ENCODE data around the gene CBLB.
"Not testable (repeated sequence)": the region's sequence is repeated elsewhere in the genome, so short reads cannot be mapped to it uniquely, and the experiment has no call there.

Gene CBLB

GRCh38 chr3:105762749-105763658 is 105.8 kb downstream of the CBLB start:
- H3K4me3 ChIP-seq (ENCODE audit: control insufficient read depth in 1 of 7, extremely low read depth in 1 of 7, insufficient read depth in 4 of 7, low read depth in 2 of 7, low read length in 6 of 7) = no peak overlapping the region
- no peaks in the 10 kb centered on the region for H3K27me3 ChIP-seq (replicated peaks in 2 of 5; ENCODE audit: control insufficient read depth in 4 of 5, insufficient read depth in 5 of 5, low read length in 4 of 5)
- H3K27ac ChIP-seq (ENCODE audit: insufficient read depth in 1 of 2, low read depth in 1 of 2, low read length in 2 of 2, poor library complexity in 1 of 2, severe bottlenecking in 2 of 2) = no peak overlapping the region
- DNase-seq = no peak
- WGBS (ENCODE audit: insufficient coverage) = 98% methylated on average over 11 of the region's 13 CpGs
- H3K36me3 ChIP-seq (ENCODE audit: control insufficient read depth in 4 of 4, insufficient read depth in 4 of 4, low read length in 3 of 4) = peaks cover 5 to 34% (median 16%) of the 10 kb centered on the region in 4 experiments
- CTCF ChIA-PET = no interaction called here
- H3K4me1 ChIP-seq (ENCODE audit: control extremely low read depth in 1 of 4, control insufficient read depth in 4 of 4, insufficient read depth in 4 of 4, low read length in 3 of 4) = peaks cover 7 to 22% (median 14%) of the 10 kb centered on the region in 4 experiments
- POLR2A ChIA-PET = no interaction called here
- H3K9me3 ChIP-seq (ENCODE audit: control extremely low read depth in 1 of 5, control insufficient read depth in 4 of 5, insufficient read depth in 2 of 5, low read depth in 1 of 5, low read length in 4 of 5) = peaks cover 0 to 26% (median 9%) of the 10 kb centered on the region in 5 experiments

- H3K27me3 ChIP-seq (replicated peaks in 2 of 5; ENCODE audit: control insufficient read depth in 4 of 5, insufficient read depth in 5 of 5, low read length in 4 of 5); H3K4me3 ChIP-seq (ENCODE audit: control insufficient read depth in 1 of 7, extremely low read depth in 1 of 7, insufficient read depth in 4 of 7, low read depth in 2 of 7, low read length in 6 of 7); DNase-seq; H3K27ac ChIP-seq (ENCODE audit: insufficient read depth in 1 of 2, low read depth in 1 of 2, low read length in 2 of 2, poor library complexity in 1 of 2, severe bottlenecking in 2 of 2); POLR2A ChIA-PET: not testable (repeated sequence)
- Histone ChIP-seq H3K9me3 (ENCODE audit: control extremely low read depth in 1 of 5, control insufficient read depth in 4 of 5, insufficient read depth in 2 of 5, low read depth in 1 of 5, low read length in 4 of 5) (peaks cover 0 to 26% (median 9%) of the 10 kb centered on the region in 5 experiments), H3K4me1 (ENCODE audit: control extremely low read depth in 1 of 4, control insufficient read depth in 4 of 4, insufficient read depth in 4 of 4, low read length in 3 of 4) (peaks cover 3 to 17% (median 12%) of the 10 kb centered on the region in 4 experiments), H3K36me3 (ENCODE audit: control insufficient read depth in 4 of 4, insufficient read depth in 4 of 4, low read length in 3 of 4) (peaks cover 5 to 34% (median 16%) of the 10 kb centered on the region in 4 experiments)
- WGBS (ENCODE audit: insufficient coverage) = 80% methylated on average over 1 of the region's 1 CpG
- CTCF ChIA-PET = interaction anchor here (1.1 kb wide), 1 partner anchor 28 kb away, joined by 3 read pairs; no protein-coding TSS in a partner anchor
These were observed 106.6 kb downstream of the CBLB start for GRCh38 chr3:105762214-105762613.

GRCh38 chr3:105759442-105760078 is 109.3 kb downstream of the CBLB start:
- H3K4me1 ChIP-seq (ENCODE audit: control extremely low read depth in 1 of 4, control insufficient read depth in 4 of 4, insufficient read depth in 4 of 4, low read length in 3 of 4) = peaks cover 0 to 3% (median 1%) of the 10 kb centered on the region in 4 experiments
- H3K27me3 ChIP-seq (replicated peaks in 2 of 5; ENCODE audit: control insufficient read depth in 4 of 5, insufficient read depth in 5 of 5, low read length in 4 of 5) = no peaks in the 10 kb centered on the region
- ChIA-PET CTCF (interaction anchor here (1.1 kb wide), 1 partner anchor 45 kb away, joined by 3 read pairs; no protein-coding TSS in a partner anchor), POLR2A (no interaction called here)
- DNase-seq = no peak
- no peak overlapping the region for H3K27ac ChIP-seq (ENCODE audit: insufficient read depth in 1 of 2, low read depth in 1 of 2, low read length in 2 of 2, poor library complexity in 1 of 2, severe bottlenecking in 2 of 2)
- WGBS (ENCODE audit: insufficient coverage) = 100% methylated on average over 2 of the region's 6 CpGs
- H3K4me3 ChIP-seq (ENCODE audit: control insufficient read depth in 1 of 7, extremely low read depth in 1 of 7, insufficient read depth in 4 of 7, low read depth in 2 of 7, low read length in 6 of 7) = no peak overlapping the region
- peaks cover 0 to 26% (median 9%) of the 10 kb centered on the region in 5 experiments for H3K9me3 ChIP-seq (ENCODE audit: control extremely low read depth in 1 of 5, control insufficient read depth in 4 of 5, insufficient read depth in 2 of 5, low read depth in 1 of 5, low read length in 4 of 5)
- peaks cover 5 to 34% (median 16%) of the 10 kb centered on the region in 4 experiments for H3K36me3 ChIP-seq (ENCODE audit: control insufficient read depth in 4 of 4, insufficient read depth in 4 of 4, low read length in 3 of 4)

GRCh38 chr3:105758451-105758850 is 110.4 kb downstream of the CBLB start:
- DNase-seq = no peak
- WGBS (ENCODE audit: insufficient coverage) = 100% methylated on average over 7 of the region's 9 CpGs
- H3K4me1 ChIP-seq (ENCODE audit: control extremely low read depth in 1 of 4, control insufficient read depth in 4 of 4, insufficient read depth in 4 of 4, low read length in 3 of 4) = peaks cover 0 to 11% (median 5%) of the 10 kb centered on the region in 4 experiments
- ChIA-PET POLR2A (no interaction called here), CTCF (interaction anchor here (1.0 kb wide), 1 partner anchor 23 kb away, joined by 3 read pairs; no protein-coding TSS in a partner anchor)
- no peak overlapping the region for H3K27ac ChIP-seq (ENCODE audit: insufficient read depth in 1 of 2, low read depth in 1 of 2, low read length in 2 of 2, poor library complexity in 1 of 2, severe bottlenecking in 2 of 2)
- peaks cover 5 to 32% (median 16%) of the 10 kb centered on the region in 4 experiments for H3K36me3 ChIP-seq (ENCODE audit: control insufficient read depth in 4 of 4, insufficient read depth in 4 of 4, low read length in 3 of 4)
- H3K9me3 ChIP-seq (ENCODE audit: control extremely low read depth in 1 of 5, control insufficient read depth in 4 of 5, insufficient read depth in 2 of 5, low read depth in 1 of 5, low read length in 4 of 5) = peaks cover 0 to 25% (median 9%) of the 10 kb centered on the region in 5 experiments
- H3K4me3 ChIP-seq (ENCODE audit: control insufficient read depth in 1 of 7, extremely low read depth in 1 of 7, insufficient read depth in 4 of 7, low read depth in 2 of 7, low read length in 6 of 7) = no peak overlapping the region
- no peaks in the 10 kb centered on the region for H3K27me3 ChIP-seq (replicated peaks in 2 of 5; ENCODE audit: control insufficient read depth in 4 of 5, insufficient read depth in 5 of 5, low read length in 4 of 5)

- no peak for DNase-seq
- H3K4me1 ChIP-seq (ENCODE audit: control extremely low read depth in 1 of 4, control insufficient read depth in 4 of 4, insufficient read depth in 4 of 4, low read length in 3 of 4) = peaks cover 10 to 25% (median 15%) of the 10 kb centered on the region in 4 experiments
- H3K27ac ChIP-seq (ENCODE audit: insufficient read depth in 1 of 2, low read depth in 1 of 2, low read length in 2 of 2, poor library complexity in 1 of 2, severe bottlenecking in 2 of 2) = no peak overlapping the region
- POLR2A ChIA-PET = no interaction called here
- no peak overlapping the region for H3K4me3 ChIP-seq (ENCODE audit: control insufficient read depth in 1 of 7, extremely low read depth in 1 of 7, insufficient read depth in 4 of 7, low read depth in 2 of 7, low read length in 6 of 7)
- H3K27me3 ChIP-seq (replicated peaks in 2 of 5; ENCODE audit: control insufficient read depth in 4 of 5, insufficient read depth in 5 of 5, low read length in 4 of 5) = no peaks in the 10 kb centered on the region
- CTCF ChIA-PET = no interaction called here
- H3K9me3 ChIP-seq (ENCODE audit: control extremely low read depth in 1 of 5, control insufficient read depth in 4 of 5, insufficient read depth in 2 of 5, low read depth in 1 of 5, low read length in 4 of 5) = peaks cover 0 to 12% (median 9%) of the 10 kb centered on the region in 5 experiments
- peaks cover 7 to 14% (median 11%) of the 10 kb centered on the region in 4 experiments for H3K36me3 ChIP-seq (ENCODE audit: control insufficient read depth in 4 of 4, insufficient read depth in 4 of 4, low read length in 3 of 4)
- no CpG with 5 or more reads among the region's 2 CpGs for WGBS (ENCODE audit: insufficient coverage)
These were observed 113.5 kb downstream of the CBLB start for GRCh38 chr3:105755121-105755886.

GRCh38 chr3:105752791-105753415 is 115.9 kb downstream of the CBLB start:
- peak overlapping the region in 3 of 7 experiments; percentile 23 to 41 (median 28) for H3K4me3 ChIP-seq (ENCODE audit: control insufficient read depth in 1 of 7, extremely low read depth in 1 of 7, insufficient read depth in 4 of 7, low read depth in 2 of 7, low read length in 6 of 7)
- H3K4me1 ChIP-seq (ENCODE audit: control extremely low read depth in 1 of 4, control insufficient read depth in 4 of 4, insufficient read depth in 4 of 4, low read length in 3 of 4) = peaks cover 10 to 31% (median 16%) of the 10 kb centered on the region in 4 experiments
- ChIA-PET POLR2A (no interaction called here), CTCF (no interaction called here)
- no CpG with 5 or more reads among the region's 1 CpG for WGBS (ENCODE audit: insufficient coverage)
- H3K9me3 ChIP-seq (ENCODE audit: control extremely low read depth in 1 of 5, control insufficient read depth in 4 of 5, insufficient read depth in 2 of 5, low read depth in 1 of 5, low read length in 4 of 5) = no peaks in the 10 kb centered on the region
- H3K27ac ChIP-seq (ENCODE audit: insufficient read depth in 1 of 2, low read depth in 1 of 2, low read length in 2 of 2, poor library complexity in 1 of 2, severe bottlenecking in 2 of 2) = peak overlapping the region in 1 of 2 experiments; percentile 59
- peak; percentile 42 to 86 (median 78) for DNase-seq
- H3K27me3 ChIP-seq (replicated peaks in 2 of 5; ENCODE audit: control insufficient read depth in 4 of 5, insufficient read depth in 5 of 5, low read length in 4 of 5) = no peaks in the 10 kb centered on the region
- H3K36me3 ChIP-seq (ENCODE audit: control insufficient read depth in 4 of 4, insufficient read depth in 4 of 4, low read length in 3 of 4) = peaks cover 0 to 5% (median 0%) of the 10 kb centered on the region in 4 experiments
